DMS153 treated with DMSO at 0.1 percent for 48 hours (cell line): ENCODE measurements around the gene MAP7.
"Not testable (repeated sequence)": the region's sequence is repeated elsewhere in the genome, so short reads cannot be mapped to it uniquely, and the experiment has no call there.

Experiments used
- DNase-seq: peaks from one replicate; lab custom pipeline; 2025; ENCODE audit not compliant: unreplicated experiment; lab: John Stamatoyannopoulos, UW

Gene MAP7

DNA sequence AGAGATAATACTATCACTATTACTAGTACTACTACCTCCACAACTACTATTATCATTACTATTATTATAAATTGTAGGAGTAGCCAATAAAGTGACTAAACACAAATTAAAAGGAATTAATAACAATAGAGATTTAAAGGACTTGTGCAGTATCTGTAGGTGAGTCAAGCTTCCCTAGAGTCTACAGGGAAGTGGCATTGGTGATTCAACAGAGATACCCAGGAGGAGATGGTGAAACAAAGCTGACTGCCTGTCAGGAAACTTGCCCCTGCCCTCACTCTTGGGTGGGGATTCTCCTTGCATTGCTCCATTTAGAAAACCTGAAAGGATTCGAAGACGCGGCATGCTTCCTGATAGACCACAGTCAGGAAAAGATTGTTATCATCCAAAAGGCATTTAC is 237.2 kb downstream of the MAP7 start:
- DNase-seq, result no peak

DNA sequence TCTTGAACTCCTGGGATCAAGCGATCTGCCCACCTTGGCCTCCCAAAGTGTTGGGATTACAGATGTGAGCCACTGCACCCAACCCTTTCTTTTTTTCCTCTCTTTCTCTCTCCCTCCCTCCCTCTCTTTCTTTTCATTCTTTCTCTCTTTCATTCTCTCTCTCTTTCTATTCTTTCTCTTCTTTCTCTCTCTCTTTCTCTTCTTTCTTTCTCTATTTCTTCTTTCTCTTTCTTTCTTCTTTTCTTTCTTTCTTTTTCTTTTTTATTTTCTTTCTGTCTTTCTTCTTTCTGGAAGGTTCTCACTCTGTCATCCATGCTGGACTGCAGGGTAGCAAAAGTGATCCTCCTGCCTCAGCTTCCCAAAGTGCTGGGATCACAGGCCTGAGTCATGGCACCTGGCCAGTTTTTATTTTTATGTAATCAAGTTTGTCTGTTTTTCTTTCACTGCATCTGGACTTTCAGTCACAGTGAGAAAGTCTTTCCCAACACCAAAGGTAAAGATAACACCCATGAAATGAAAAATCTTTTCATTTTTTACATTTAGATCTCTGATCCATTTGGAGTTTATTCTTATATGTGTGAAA is 240.4 kb downstream of the MAP7 start:
- DNase-seq, result no peak

DNA sequence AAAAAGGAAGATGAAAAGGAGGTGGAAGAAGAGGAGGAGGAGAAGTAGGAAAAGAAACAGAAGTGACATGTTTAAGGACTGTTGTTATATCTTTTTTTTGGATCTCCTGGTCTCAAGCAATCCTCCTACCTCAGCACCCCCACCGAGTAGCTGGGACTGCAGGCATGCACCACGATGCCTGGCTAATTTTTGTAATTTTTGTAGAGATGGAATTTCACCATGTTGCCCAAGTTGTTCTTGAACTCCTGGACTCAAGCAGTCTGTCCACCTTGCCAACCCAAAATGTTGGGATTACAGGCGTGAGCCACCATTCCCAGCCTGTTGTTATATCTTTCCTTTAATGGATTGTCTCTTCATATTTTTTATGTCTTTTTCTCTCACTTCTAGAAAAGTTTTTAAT is 241.1 kb downstream of the MAP7 start:
- no peak for DNase-seq

DNA sequence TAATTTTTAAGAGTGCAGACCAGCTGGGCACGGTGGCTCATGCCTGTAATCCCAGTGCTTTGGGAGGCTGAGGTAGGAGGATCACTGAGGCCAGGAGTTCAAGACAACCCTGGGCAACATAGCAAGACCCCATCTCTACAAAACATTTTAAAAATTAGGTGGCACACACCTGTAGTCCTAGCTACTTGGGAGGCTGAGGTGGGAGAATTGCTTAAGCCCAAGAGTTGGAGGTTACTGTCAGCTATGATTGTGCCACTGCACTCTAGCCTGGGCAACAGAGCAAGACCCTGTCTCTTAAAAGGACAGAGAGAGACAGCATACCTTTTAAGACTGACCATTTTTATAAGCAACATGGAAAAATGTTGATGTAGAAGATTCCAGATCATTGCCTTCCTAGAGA is 241.8 kb downstream of the MAP7 start:
- not testable (repeated sequence) for DNase-seq

DNA sequence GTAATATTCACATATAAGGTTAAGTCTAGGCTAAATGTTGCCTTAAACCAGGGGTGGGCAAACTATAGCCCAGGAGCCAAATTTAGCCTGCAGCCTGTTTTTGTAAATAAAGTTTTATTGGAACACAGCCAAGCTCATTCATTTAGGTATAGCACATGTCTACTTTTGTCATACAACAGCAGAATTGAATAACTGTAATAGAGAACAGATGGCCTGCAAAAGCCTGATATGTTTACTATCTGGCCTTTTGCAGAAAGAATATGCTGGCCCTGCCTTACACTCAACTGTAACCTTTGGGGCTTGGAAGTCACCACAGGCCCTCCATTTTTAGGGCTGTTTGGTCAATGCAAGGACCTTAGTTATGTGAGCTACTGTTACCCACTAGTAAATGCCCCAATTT is 242.9 kb downstream of the MAP7 start:
- no peak for DNase-seq

DNA sequence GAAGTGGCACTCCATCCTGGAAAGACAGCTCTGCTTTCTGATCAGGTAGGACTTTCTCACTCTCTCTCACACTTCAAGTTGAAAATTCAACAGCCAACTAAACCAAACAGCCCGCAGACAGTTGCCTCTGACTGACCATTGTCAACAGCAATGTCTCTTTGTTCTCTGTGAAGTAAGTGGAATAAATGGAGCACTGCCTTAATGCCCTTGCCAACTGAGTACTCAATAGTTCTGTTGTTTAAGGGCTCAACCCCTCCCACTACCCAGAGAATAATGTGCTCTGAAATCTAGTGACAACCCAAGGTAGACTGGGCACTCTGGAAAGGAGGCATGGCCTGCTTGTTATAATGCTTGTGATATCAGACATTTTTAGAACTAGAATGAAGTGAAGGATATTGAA is 243.8 kb downstream of the MAP7 start:
- peak; percentile 28 for DNase-seq

GRCh38 chr6:136304410-136304809 is 245.8 kb downstream of the MAP7 start:
- DNase-seq, result no peak

DNA sequence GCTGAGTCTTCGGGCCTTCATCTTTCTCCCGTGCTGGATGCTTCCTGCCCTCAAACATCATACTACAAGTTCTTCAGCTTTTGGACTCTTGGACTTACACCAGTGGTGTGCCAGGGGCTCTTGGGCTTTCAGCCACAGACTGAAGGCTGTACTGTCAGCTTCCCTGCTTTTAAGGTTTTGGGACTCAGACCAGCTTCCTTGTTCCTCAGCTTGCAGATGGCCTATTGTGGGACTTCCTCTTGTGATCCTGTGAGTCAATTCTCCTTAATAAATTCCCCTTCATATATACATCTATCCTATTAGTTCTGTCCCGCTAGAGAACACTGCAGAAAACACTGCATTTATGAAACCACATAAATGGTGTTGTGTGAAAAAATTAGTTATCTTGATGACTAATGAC is 246.7 kb downstream of the MAP7 start:
- no peak for DNase-seq

DNA sequence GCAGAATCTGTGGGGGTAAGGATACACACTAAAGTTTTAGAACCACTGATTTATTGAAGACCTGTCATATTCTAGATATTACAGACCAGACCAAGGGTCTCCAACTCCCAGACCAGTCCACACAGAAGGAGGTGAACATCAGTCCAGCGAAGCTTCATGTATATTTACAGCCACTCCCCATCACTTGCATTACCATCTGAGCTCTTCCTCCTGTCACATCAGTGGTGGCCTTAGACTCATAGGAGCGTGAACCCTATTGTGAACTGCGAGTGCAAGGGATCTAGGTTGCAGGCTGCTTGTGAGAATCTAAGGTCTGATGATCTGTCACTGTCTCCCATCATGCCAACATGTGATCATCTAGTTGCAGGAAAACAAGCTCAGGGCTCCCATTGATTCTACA is 255.6 kb downstream of the MAP7 start:
- no peak for DNase-seq
